GM12878 (cell line): ENCODE measurements around the gene AMDHD2. TPM values are rescaled to one million over a fixed set of nuclear protein-coding genes. Genes with fewer than 3 reads are reported as not detected.

Source experiments
- ATAC-seq: fragments of 200-7000 bp; cut with Tn5 transposase; 3 replicates; pipeline ENCODE4 v1.9.1; 2020; ENCODE audit warnings: mild to moderate bottlenecking, moderate library complexity
- BruUV-seq: library from RNA; stranded (reverse); fragments of 400-500 nt; replicated peaks from 2 replicates; lab custom pipeline; 2021; lab: Mats Ljungman, UMichigan
- CTCF ChIA-PET: fragments of 300-600 bp; sonication (Branson Sonifier 250); formaldehyde crosslinking; extraction: SDS; loops from one replicate; lab custom pipeline; 2021; ENCODE audit warnings: inconsistent platforms; lab: Yijun Ruan, JAX
- POLR2A ChIA-PET: fragments of 350-600 bp; formaldehyde crosslinking; extraction: SDS; loops from one replicate; lab custom pipeline; 2021; ENCODE audit warnings: inconsistent platforms; lab: Charles Lee
- RAD21 ChIA-PET: fragments of 300-600 bp; sonication (Branson Sonifier 250); formaldehyde crosslinking; loops from one replicate; lab custom pipeline; 2023; ENCODE audit warnings: antibody characterized with exemption; ENCODE audit not compliant: unreplicated experiment; lab: Charles Lee
- SMC1A ChIA-PET: fragments of 300-600 bp; sonication (Branson Sonifier 250); formaldehyde crosslinking; loops from one replicate; lab custom pipeline; 2023; ENCODE audit not compliant: unreplicated experiment, uncharacterized antibody; lab: Charles Lee
- DNase-seq: peaks from one replicate; pipeline ENCODE4 v3.0.0-alpha.2; 2011; ENCODE audit warnings: low read depth, low spot score
- FAIRE-seq: peaks from 3 replicates; lab custom pipeline; 2011; peaks lifted over from hg19 to GRCh38; lab: Jason Lieb, UNC
- H2AFZ ChIP-seq: 2 replicates; pipeline ENCODE4 v1.6.0; 2011; ENCODE audit warnings: low read depth, low read length, control low read depth; ENCODE audit not compliant: control insufficient read depth
- H3K27ac ChIP-seq: 2 replicates; pipeline ENCODE4 v1.5.1; 2011; ENCODE audit warnings: control low read depth; ENCODE audit not compliant: control insufficient read depth, insufficient read depth
- H3K27me3 ChIP-seq, 2 experiments: replicated peaks in 1 of 2; 2 replicates each; pipeline versions ENCODE4 v1.6.0 to v1.6.1; 2011; ENCODE audit warnings: low read length in 1 of 2; ENCODE audit not compliant: control insufficient read depth in 2 of 2, insufficient read depth in 2 of 2
- H3K36me3 ChIP-seq, 2 experiments: 2 replicates each; pipeline ENCODE4 v1.5.1; 2011; ENCODE audit warnings: low read length in 1 of 2; ENCODE audit not compliant: control insufficient read depth in 2 of 2, insufficient read depth in 2 of 2
- H3K4me1 ChIP-seq: 2 replicates; pipeline ENCODE4 v1.6.1; 2011; ENCODE audit warnings: mild to moderate bottlenecking, low read length, moderate library complexity, mixed read lengths; ENCODE audit not compliant: control insufficient read depth, insufficient read depth
- H3K4me2 ChIP-seq: 2 replicates; pipeline ENCODE4 v1.6.0; 2011; ENCODE audit warnings: control low read depth; ENCODE audit not compliant: control insufficient read depth, insufficient read depth
- H3K4me3 ChIP-seq: fragments of 200-600 bp; sonication (generic); 2 replicates; pipeline ENCODE4 v1.5.1; 2016
- H3K79me2 ChIP-seq: 2 replicates; pipeline ENCODE4 v1.6.0; 2011; ENCODE audit warnings: low read length; ENCODE audit not compliant: control insufficient read depth, insufficient read depth
- H3K9ac ChIP-seq: 2 replicates; pipeline ENCODE4 v1.8.0; 2011; ENCODE audit warnings: low read length, control low read depth, mixed read lengths; ENCODE audit not compliant: control insufficient read depth, insufficient read depth
- H3K9me3 ChIP-seq: replicated peaks from 3 replicates; pipeline ENCODE4 v1.5.1; 2011; ENCODE audit warnings: mild to moderate bottlenecking, low read length; ENCODE audit not compliant: control insufficient read depth, insufficient read depth
- H4K20me1 ChIP-seq: 2 replicates; pipeline ENCODE4 v1.6.0; 2011; ENCODE audit not compliant: control insufficient read depth, insufficient read depth
- CEBPB ChIP-seq, 2 experiments: fragments of 150-350 bp in 1 of 2; IDR thresholded peaks; 2 replicates each; pipeline ENCODE4 v1.6.1; 2012 to 2014; ENCODE audit warnings: low read depth in 2 of 2, low read length in 2 of 2, borderline replicate concordance in 1 of 2, inconsistent platforms in 1 of 2
- DPF2 ChIP-seq: fragments of 450-650 bp; IDR thresholded peaks from 2 replicates; pipeline ENCODE4 v1.6.1; 2017; ENCODE audit warnings: mild to moderate bottlenecking
- GABPA ChIP-seq: IDR thresholded peaks from 2 replicates; pipeline ENCODE4 v1.6.1; 2014; ENCODE audit warnings: antibody characterized with exemption, low read depth, mild to moderate bottlenecking, inconsistent platforms
- LARP7 ChIP-seq: fragments of 450-650 bp; IDR thresholded peaks from 2 replicates; pipeline ENCODE4 v1.6.1; 2017; ENCODE audit warnings: mild to moderate bottlenecking
- MYB ChIP-seq: fragments of 150-350 bp; IDR thresholded peaks from 2 replicates; pipeline ENCODE4 v1.6.1; 2014; ENCODE audit warnings: mild to moderate bottlenecking, low read depth, low read length, borderline replicate concordance
- RB1 ChIP-seq: fragments of 450-650 bp; formaldehyde crosslinking; IDR thresholded peaks from 2 replicates; pipeline ENCODE4 v1.6.1; 2017; ENCODE audit warnings: mild to moderate bottlenecking, borderline replicate concordance
- SUZ12 ChIP-seq: fragments of 200-600 bp; sonication (generic); IDR thresholded peaks from one replicate; pipeline ENCODE4 v1.6.1; 2018; ENCODE audit warnings: antibody characterized with exemption, mild to moderate bottlenecking; ENCODE audit not compliant: unreplicated experiment
- TBL1XR1 ChIP-seq: IDR thresholded peaks from 2 replicates; pipeline ENCODE4 v1.6.1; 2012; ENCODE audit warnings: low read depth, low read length, improper control_type of control experiment
- WGBS: methylation state at CpG from one replicate; pipeline ENCODE4 v1.1.6; 2016; ENCODE audit warnings: low lambda C conversion rate; ENCODE audit not compliant: insufficient replicate concordance, insufficient coverage; ENCODE audit errors: missing lambda C conversion rate; 5-methylcytosine and 5-hydroxymethylcytosine counted together
- in situ Hi-C: fragments of 300-500 bp; cut with MboI; formaldehyde crosslinking; loops from 9 replicates; pipeline ENCODE4 v1.14.3; 2018; ENCODE audit warnings: mixed read lengths
- intact Hi-C: fragments of 100-400 bp; cut with micrococcal nuclease; formaldehyde crosslinking; loops from one replicate; pipeline ENCODE4 v1.14.2; 2022; ENCODE audit not compliant: unreplicated experiment
- polyA plus RNA-seq, 11 experiments: library from polyadenylated mRNA; depleted of rRNA in 4 of 11; unstranded in 6 of 11; stranded (reverse) in 5 of 11; fragments of >200 nt; fragmentation: Nextera tagmentation in 4 of 11; fragmentation: Illumina TruSeq in 1 of 11; extraction: Ambion mirVana in 4 of 11; extraction: Trizol in 1 of 11; gene quantifications; 1 replicate in 1 of 11; 2 replicates in 10 of 11; pipeline versions ENCODE4 v1.2.1 to v1.2.3, GENCODE V29; 2011 to 2016; ENCODE audit warnings: inconsistent platforms in 2 of 11, missing spikeins in 2 of 11, low read depth in 1 of 11
- total RNA-seq, 4 experiments: library from RNA; depleted of rRNA in 3 of 4; stranded (reverse); fragments of >200 nt in 3 of 4; fragmentation: Illumina TruSeq in 1 of 4; extraction: Trizol in 1 of 4; gene quantifications; 2 replicates each; pipeline versions ENCODE4 v1.2.1 to v1.2.3, GENCODE V29; 2013 to 2021

The AMDHD2 gene
- total and polyA plus RNA-seq, 10 of the 15 experiments (the other 5 are each of a cell fraction or from before 2014, with no cell fraction given): 0.60 to 41.8 (median 24.3) TPM; not detected in 1

- peak overlapping the region; percentile 50 for H3K4me2 ChIP-seq
- BruUV-seq: no TSS peak
- no peak for ATAC-seq
- peak; percentile 7 for FAIRE-seq
- H3K79me2 ChIP-seq: no peaks in the 10 kb centered on the region
- intact Hi-C loops: loop anchor here (5.0 kb wide), 1 partner anchor 145 kb away; the partner anchor contains the start of gene ABCA3
- SMC1A ChIA-PET: interaction anchor here (0.5 to 2.1 kb wide), 6 partner anchors 9 to 190 kb away, joined by 3 to 8 read pairs (median 3); no protein-coding TSS in a partner anchor
- H3K27me3 ChIP-seq: no peaks in the 10 kb centered on the region
- DNase-seq: no peak
- WGBS: 67% methylated on average over 8 of the region's 8 CpGs
- peak overlapping the region; percentile 64 for H2AFZ ChIP-seq
- TF ChIP-seq DPF2: no peak
- no peak for TF ChIP-seq GABPA
- no peak for TF ChIP-seq LARP7
- no peak for TF ChIP-seq SUZ12
- no peak for TF ChIP-seq CEBPB (IDR thresholded peaks at IDR 0.05; ENCODE audit: borderline replicate concordance in 1 of 2, low read depth in 2 of 2, low read length in 2 of 2)
- no peak for TF ChIP-seq TBL1XR1
- TF ChIP-seq MYB: no peak
- no peak for TF ChIP-seq RB1
- TF ChIP-seq, all 136 proteins: peak for 0
- CTCF ChIA-PET: interaction anchor here (0.8 to 4.1 kb wide), 8 partner anchors 10 to 292 kb away, joined by 3 to 39 read pairs (median 6); partner anchors contain the start of genes CCNF and TBC1D24
- H3K9ac ChIP-seq: no peak overlapping the region
- H3K9me3 ChIP-seq: no peaks in the 10 kb centered on the region
- H3K36me3 ChIP-seq: no peaks in the 10 kb centered on the region; a peak in 1 of 4 replicates
- no peaks in the 10 kb centered on the region for H4K20me1 ChIP-seq
- H3K4me3 ChIP-seq: no peak overlapping the region
- peaks cover 16% of the 10 kb centered on the region for H3K4me1 ChIP-seq
- RAD21 ChIA-PET: interaction anchor here (1.0 to 3.8 kb wide), 5 partner anchors 18 to 293 kb away, joined by 3 to 21 read pairs (median 4); partner anchors contain the start of genes CCNF, NTN3 and TEDC2
- no peak overlapping the region for H3K27ac ChIP-seq
- POLR2A ChIA-PET: interaction anchor here (0.7 to 3.4 kb wide), 4 partner anchors 9 to 58 kb away, joined by 3 to 10 read pairs (median 5); partner anchors contain the start of gene CCNF
- in situ Hi-C loops: no loop called here
These were observed 32.7 kb upstream of the AMDHD2 start for GRCh38 chr16:2487517-2487842.
